Measurements from ENCODE around the gene CNOT4. TPM values are rescaled to one million over a fixed set of nuclear protein-coding genes. Genes with fewer than 3 reads are reported as not detected.

Gene CNOT4
- polyA plus RNA-seq, 2 of the 4 experiments (the other 2 are of a cell fraction): 10.0 to 16.4 TPM

- no peak for TF ChIP-seq KDM5A (IDR thresholded peaks at IDR 0.05)
- TF ChIP-seq ZSCAN20 (CRISPR knock-in tag; IDR thresholded peaks at IDR 0.05): no peak
- no peak for TF ChIP-seq NR3C1 (IDR thresholded peaks at IDR 0.05)
Observed at GRCh38 chr7:135459076-135459475, 50.8 kb downstream of the CNOT4 start (continued).

- Histone ChIP-seq H3K27ac (no peak overlapping the region), H3K9me3 (no peaks in the 10 kb centered on the region), H3K4me2 (no peak overlapping the region), H3K4me3 (no peak overlapping the region), H3K4me1 (no peaks in the 10 kb centered on the region)
- WGBS (ENCODE audit: missing lambda C conversion rate): 88% methylated on average over 3 of the region's 3 CpGs
- ChIA-PET CTCF (interaction anchor here (1.1 to 1.7 kb wide), 5 partner anchors 15 to 39 kb away, joined by 3 to 4 read pairs (median 3); no protein-coding TSS in a partner anchor), POLR2A (no interaction called here)
- no peak for ATAC-seq
- FAIRE-seq: no peak
- TF ChIP-seq E2F6 (IDR thresholded peaks at IDR 0.05; ENCODE audit: borderline replicate concordance, low read depth): no peak
- TF ChIP-seq RAD21 (conservative IDR thresholded peaks at IDR 0.05 in 1 of 2, IDR thresholded peaks at IDR 0.05 in 1 of 2): no peak
- DNase-seq (ENCODE audit: low read depth in 1 of 2, low spot score in 1 of 2): no peak
Observed at GRCh38 chr7:135454060-135454459, 55.8 kb downstream of the CNOT4 start.

GRCh38 chr7:135449436-135449835, 60.5 kb downstream of the CNOT4 start:
- TF ChIP-seq FOSB (CRISPR knock-in tag; IDR thresholded peaks at IDR 0.05) (no peak), SMC3 (IDR thresholded peaks at IDR 0.05) (no peak), MAZ (IDR thresholded peaks at IDR 0.05; ENCODE audit: borderline replicate concordance, low read depth, low read length) (no peak), CHD2 (IDR thresholded peaks at IDR 0.05; ENCODE audit: low read length, partially characterized antibody) (no peak), CBX2 (IDR thresholded peaks at IDR 0.05; ENCODE audit: borderline replicate concordance, low read depth) (no peak), ZSCAN20 (CRISPR knock-in tag; IDR thresholded peaks at IDR 0.05) (no peak), POLR2A (IDR thresholded peaks at IDR 0.05; ENCODE audit: low read length) (no peak), EP300 (IDR thresholded peaks at IDR 0.05) (no peak), USF2 (IDR thresholded peaks at IDR 0.05) (no peak), ZFP36 (IDR thresholded peaks at IDR 0.05; ENCODE audit: borderline replicate concordance, partially characterized antibody) (no peak), RCOR1 (IDR thresholded peaks at IDR 0.05; ENCODE audit: low read depth, low read length) (no peak), HEYL (CRISPR knock-in tag; IDR thresholded peaks at IDR 0.05) (no peak), CBX8 (IDR thresholded peaks at IDR 0.05) (no peak), ESRRA (IDR thresholded peaks at IDR 0.05; ENCODE audit: borderline replicate concordance, low read length) (no peak), RNF2 (IDR thresholded peaks at IDR 0.05; ENCODE audit: borderline replicate concordance, low read depth) (no peak)
- peaks cover 4% of the 10 kb centered on the region; the same call in 1 of the 3 replicates for H3K4me1 ChIP-seq
- POLR2A ChIA-PET: no interaction called here
- H3K9me3 ChIP-seq: no peaks in the 10 kb centered on the region
- H3K4me3 ChIP-seq: no peak overlapping the region
- H3K27ac ChIP-seq: no peak overlapping the region
- DNase-seq (ENCODE audit: low read depth in 1 of 2, low spot score in 1 of 2) (no peak), ATAC-seq (no peak), FAIRE-seq (no peak)
- CTCF ChIA-PET: no interaction called here
- no peak overlapping the region for H3K4me2 ChIP-seq

GRCh38 chr7:135448753-135449152, 61.1 kb downstream of the CNOT4 start:
- peak in 1 of 2 experiments; percentile 15; a peak in 1 of 4 replicates for TF ChIP-seq CEBPB (IDR thresholded peaks at IDR 0.05)
- no peak for TF ChIP-seq RAD21 (conservative IDR thresholded peaks at IDR 0.05 in 1 of 2, IDR thresholded peaks at IDR 0.05 in 1 of 2)
- Histone ChIP-seq H3K4me2 (no peak overlapping the region), H3K27ac (no peak overlapping the region), H3K4me1 (peaks cover 4% of the 10 kb centered on the region; the same call in 1 of the 3 replicates), H3K4me3 (no peak overlapping the region), H3K9me3 (no peaks in the 10 kb centered on the region)
- ATAC-seq (no peak), FAIRE-seq (no peak), DNase-seq (ENCODE audit: low read depth in 1 of 2, low spot score in 1 of 2) (no peak)
- ChIA-PET CTCF (no interaction called here), POLR2A (no interaction called here)
- WGBS (ENCODE audit: missing lambda C conversion rate): 75% methylated on average over 1 of the region's 1 CpG
